Measurements from ENCODE around the gene GASK1B.

DNA sequence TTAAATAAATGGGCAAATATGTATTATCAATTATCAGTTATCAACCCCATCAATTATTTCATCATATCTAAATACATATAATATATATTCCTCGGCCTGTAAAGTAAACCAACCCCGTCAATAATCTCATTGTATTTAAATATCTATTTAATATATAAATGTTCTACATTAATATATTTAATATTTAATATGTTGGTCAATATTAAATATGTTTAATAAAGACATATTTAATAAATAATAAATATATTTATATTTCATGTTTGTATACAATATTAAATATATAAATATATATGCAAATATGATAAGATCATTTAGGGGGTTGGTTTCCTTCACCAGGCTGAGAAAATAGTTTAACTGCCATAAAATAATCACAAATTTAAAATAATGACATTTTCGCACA is 31.1 kb upstream of the GASK1B start:
- TF ChIP-seq, protein P1, sequence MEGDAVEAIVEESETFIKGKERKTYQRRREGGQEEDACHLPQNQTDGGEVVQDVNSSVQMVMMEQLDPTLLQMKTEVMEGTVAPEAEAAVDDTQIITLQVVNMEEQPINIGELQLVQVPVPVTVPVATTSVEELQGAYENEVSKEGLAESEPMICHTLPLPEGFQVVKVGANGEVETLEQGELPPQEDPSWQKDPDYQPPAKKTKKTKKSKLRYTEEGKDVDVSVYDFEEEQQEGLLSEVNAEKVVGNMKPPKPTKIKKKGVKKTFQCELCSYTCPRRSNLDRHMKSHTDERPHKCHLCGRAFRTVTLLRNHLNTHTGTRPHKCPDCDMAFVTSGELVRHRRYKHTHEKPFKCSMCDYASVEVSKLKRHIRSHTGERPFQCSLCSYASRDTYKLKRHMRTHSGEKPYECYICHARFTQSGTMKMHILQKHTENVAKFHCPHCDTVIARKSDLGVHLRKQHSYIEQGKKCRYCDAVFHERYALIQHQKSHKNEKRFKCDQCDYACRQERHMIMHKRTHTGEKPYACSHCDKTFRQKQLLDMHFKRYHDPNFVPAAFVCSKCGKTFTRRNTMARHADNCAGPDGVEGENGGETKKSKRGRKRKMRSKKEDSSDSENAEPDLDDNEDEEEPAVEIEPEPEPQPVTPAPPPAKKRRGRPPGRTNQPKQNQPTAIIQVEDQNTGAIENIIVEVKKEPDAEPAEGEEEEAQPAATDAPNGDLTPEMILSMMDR (IDR thresholded peaks at IDR 0.05): no peak
- no peak for TF ChIP-seq POLR2A (IDR thresholded peaks at IDR 0.05)

All from ovary (tissue), 3 donors.